HPDE6-E6E7 (cell line): ENCODE data around the gene TEX44.

ENCODE experiments used
- DNase-seq: peaks from one replicate; pipeline ENCODE4 v3.0.0; 2011; ENCODE audit warnings: missing footprints; ENCODE audit errors: extremely low spot score

Gene TEX44

GRCh38 chr2:231633241-231633976 is 40.7 kb downstream of the TEX44 start:
- DNase-seq, result no peak

DNA sequence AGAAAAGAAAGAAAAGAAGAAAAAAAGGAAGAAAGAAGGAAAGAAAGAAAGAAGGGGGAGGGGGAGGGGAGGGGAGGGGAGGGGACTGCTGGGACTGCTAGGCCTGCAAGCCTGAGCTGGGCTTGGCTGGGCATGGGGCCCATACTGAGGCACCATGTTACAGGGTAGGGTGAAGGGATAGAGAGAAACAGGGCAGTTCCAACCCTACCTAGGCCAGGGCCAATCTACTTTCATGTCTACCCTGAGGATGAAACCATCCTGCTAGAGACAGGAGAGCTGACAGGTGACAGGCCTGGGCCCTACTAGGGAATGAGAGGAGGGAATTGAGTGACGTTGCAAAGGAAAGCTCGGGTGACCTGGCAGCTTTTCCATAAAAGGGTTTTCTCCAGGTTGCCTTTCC is 41.7 kb downstream of the TEX44 start:
- DNase-seq, result no peak

GRCh38 chr2:231634951-231635875 is 42.5 kb downstream of the TEX44 start:
- DNase-seq, result no peak

DNA sequence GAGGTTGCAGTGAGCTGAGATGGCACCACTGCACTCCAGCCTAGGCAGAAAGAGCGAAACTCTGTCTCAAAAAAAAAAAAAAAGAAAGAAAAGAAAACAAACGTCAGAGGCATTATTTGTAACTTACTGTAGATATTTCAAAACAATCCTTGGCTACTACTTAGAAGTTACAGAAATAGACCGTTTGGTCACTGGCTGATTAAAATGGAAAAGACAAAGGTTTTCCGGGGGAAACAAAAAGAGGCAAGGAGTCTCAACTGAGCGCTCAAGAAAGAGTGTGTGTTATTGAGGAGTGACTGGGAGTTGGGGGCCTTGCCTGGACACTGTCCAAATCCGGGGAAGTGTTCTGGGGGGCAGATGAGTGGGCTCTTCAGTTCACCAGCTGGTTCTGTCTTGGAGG is 47.6 kb downstream of the TEX44 start:
- DNase-seq, result no peak

DNA sequence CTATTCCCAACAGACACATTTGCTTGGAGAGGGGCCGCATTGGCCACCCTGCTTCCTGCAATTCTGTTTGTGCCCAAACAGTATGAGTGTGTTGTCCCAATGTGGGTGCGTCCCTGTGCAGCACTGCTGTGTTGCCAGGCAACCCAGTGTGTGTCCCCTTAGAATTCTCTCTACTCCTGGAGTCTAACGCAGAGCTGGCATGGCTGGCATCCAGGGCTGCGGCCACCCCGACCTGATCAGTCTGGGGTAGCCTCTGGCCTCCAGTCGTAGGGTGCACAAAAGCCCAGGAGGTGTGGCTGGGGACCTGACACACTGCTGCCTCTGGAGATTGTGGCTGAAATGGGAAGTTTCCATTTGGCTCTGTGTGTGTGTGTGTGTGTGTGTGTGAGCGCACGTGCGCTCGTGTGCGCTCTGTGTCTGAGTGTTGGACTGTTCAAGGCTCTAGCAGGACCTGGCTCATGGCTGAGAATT is 48.0 kb downstream of the TEX44 start:
- DNase-seq, result no peak

DNA sequence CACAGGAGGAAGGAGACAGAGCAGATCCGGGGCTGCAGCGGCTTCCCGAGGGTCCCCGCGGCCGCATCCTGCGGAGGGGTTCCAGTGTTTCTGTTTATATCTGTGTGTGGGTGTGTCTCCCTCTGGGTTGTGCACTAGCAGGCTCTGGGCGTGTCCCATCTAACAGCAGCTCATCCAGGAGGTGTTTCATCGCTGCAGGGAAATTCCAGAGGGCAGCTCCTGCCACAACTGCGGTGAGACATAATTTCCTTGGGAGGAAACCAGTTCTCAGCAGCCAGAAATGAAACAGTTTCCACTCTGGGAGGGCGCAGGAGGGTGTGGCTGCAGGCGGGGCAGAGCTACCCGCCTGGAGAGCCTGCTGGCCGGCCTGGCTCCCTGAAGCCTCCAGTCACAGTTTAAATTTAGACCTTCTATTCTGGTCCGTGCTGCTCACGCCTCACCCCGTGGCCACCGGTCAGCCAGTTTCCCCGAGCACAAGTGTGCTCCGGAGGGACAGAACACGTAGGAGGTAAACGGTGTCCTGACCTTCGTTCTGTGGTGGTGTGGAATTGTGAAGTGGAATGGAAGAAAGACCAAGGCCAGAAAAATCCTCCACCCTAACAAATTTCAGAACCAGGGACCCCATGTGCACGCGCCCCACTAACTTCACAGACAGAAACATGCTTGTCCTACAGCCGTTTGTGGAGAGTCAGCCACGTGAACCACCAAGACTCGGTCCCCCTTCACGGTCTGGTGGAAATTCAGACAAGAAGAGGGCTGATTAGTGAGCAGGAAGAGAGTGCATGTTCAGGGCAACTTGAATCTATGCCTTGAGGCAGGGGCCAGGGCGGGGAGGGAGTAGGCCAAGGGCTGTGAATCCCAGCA is 50.2 kb downstream of the TEX44 start:
- peak; percentile 98 for DNase-seq

GRCh38 chr2:231643495-231643888 is 50.8 kb downstream of the TEX44 start:
- DNase-seq, result no peak
